Measurements from ENCODE around the gene ARID3B.
"Not testable (repeated sequence)": the region's sequence is repeated elsewhere in the genome, so short reads cannot be mapped to it uniquely, and the experiment has no call there.

ARID3B gene

GRCh38 chr15:74625693-74626092 is 84.7 kb downstream of the ARID3B start:
- DNase-seq = no peak

- no peak for DNase-seq
These were observed 85.3 kb downstream of the ARID3B start for GRCh38 chr15:74626336-74626735.

DNA sequence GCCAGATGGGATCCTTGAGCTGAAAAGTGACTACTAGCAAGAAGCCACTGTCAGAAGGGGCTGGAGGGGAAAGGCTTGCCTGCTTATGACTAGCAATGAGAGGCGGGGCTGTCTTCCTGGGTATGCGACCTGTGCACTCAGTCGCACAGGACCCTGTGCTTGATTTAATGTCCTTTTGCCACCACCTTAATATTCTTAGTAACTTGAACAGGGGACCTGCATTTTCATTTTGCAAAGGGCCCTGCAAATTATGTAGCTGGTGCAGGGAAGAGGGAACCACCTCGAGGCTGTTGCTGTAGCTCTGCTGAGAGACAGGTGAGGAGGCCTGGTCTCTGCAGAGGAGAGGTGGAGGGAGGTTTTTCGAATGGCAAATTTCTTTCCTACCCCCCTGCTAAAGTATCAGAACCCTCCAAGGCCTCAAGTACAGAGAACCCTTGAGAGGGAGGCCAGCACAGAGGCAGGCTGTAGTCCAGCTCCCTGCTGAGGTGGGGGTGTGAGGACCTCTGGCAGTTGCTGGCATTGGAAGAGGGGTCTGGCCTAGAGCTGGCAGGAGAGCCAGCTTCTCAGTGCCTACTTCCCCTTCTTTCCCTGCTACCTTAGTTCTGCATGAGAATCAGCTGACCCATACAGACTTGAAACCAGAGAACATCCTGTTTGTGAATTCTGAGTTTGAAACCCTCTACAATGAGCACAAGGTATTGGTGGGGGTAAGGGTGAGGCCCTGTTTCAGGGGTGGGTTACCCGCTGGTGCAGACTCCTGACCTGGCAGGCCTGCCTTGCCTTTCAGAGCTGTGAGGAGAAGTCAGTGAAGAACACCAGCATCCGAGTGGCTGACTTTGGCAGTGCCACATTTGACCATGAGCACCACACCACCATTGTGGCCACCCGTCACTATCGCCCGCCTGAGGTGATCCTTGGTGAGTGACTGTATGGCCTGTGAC is 86.0 kb downstream of the ARID3B start:
- no peak for DNase-seq

DNA sequence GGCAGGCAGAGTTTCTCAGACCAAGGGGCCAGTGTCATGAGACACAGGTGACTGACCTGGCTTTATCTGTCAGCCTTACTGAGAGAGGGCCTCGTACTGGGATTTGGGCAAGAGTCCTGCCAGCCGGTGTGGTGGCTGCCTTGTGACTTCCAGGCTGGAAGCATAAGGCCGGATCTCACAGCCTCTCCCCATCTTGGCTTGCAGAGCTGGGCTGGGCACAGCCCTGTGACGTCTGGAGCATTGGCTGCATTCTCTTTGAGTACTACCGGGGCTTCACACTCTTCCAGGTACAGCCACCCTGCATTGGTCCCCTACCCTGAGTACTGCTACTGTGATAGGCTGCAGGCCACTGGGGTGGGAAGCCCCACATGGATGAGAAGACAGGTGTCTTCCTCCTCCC is 86.7 kb downstream of the ARID3B start:
- no peak for DNase-seq

- DNase-seq = no peak
These were observed 87.2 kb downstream of the ARID3B start for GRCh38 chr15:74628199-74628598.

GRCh38 chr15:74628949-74629348 is 87.9 kb downstream of the ARID3B start:
- no peak for DNase-seq

- DNase-seq = not testable (repeated sequence)
These were observed 88.7 kb downstream of the ARID3B start for GRCh38 chr15:74629696-74630095.

- no peak for DNase-seq
These were observed 89.5 kb downstream of the ARID3B start for GRCh38 chr15:74630284-74631086.

- DNase-seq = no peak
These were observed 90.0 kb downstream of the ARID3B start for GRCh38 chr15:74631087-74631385.

GRCh38 chr15:74631408-74631807 is 90.4 kb downstream of the ARID3B start:
- no peak for DNase-seq

- peak; percentile 73 for DNase-seq
These were observed 91.0 kb downstream of the ARID3B start for GRCh38 chr15:74631935-74632560.

GRCh38 chr15:74632601-74633000 is 91.6 kb downstream of the ARID3B start:
- DNase-seq = no peak

- DNase-seq = no peak
These were observed 92.8 kb downstream of the ARID3B start for GRCh38 chr15:74633781-74634180.

GRCh38 chr15:74635228-74635627 is 94.2 kb downstream of the ARID3B start:
- peak; percentile 82 for DNase-seq

DNA sequence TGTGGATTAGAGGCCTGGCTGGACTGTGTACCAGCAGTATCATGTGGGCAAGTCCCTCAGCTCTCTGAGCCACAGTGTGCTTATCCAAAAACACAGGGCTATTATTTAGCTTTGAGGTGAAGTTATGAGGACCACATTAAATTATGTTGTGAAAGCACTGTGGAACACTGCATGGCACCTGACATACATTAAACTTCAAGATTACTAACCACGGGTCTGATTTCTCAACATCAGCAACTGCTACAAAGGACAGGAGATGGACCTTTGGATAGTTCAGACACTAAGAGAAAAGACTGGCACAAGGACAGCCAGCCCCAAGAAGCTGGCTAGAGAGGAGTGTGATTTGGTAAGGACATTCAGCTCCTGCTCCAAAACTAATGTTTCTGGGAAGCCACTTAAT is 96.0 kb downstream of the ARID3B start:
- DNase-seq = no peak

GRCh38 chr15:74641151-74641550 is 100.1 kb downstream of the ARID3B start:
- DNase-seq = no peak

DNA sequence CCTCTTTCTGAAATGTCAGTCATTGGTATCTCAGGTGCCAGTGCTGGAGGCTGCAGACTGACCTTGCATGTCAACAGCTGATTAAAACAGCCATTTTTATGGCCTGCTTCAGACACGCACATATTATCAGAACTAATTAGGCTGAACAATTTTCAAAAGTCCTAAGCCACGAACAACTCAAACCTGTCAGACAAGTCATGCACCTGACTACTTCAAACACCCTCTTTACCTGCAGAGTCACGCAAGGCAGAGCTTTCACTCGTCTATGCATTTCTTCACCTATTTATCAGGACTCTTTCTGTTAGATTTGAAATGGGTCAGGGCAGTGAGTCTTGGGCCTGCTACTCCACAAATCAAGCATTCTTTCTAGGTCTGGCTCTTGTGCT is 101.3 kb downstream of the ARID3B start:
- no peak for DNase-seq

GRCh38 chr15:74642734-74643664 is 102.0 kb downstream of the ARID3B start:
- DNase-seq = no peak

- DNase-seq = no peak
These were observed 102.7 kb downstream of the ARID3B start for GRCh38 chr15:74643665-74644204.

DNA sequence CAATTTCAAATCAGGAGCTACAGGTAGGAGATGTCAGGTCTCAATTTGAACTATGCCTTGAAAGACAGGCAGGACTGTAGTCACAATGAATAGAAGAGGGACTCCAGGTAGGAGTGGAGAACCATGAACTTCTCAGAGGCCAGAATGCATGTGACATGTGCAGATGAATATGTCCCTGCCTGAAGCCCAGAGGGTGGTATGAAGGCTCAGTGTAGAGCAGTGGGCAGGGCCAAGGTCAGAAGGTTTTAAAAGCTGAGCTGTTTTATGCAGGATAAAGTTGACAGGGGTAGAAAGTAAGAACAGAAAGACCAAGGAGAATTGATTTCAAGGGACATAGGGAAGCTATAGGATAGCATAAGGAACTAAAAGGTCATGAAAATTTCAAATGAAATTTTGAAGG is 105.5 kb downstream of the ARID3B start:
- no peak for DNase-seq

Data from activated CD4-positive, alpha-beta T cell treated with anti-CD3 and anti-CD28 coated beads for 48 hours (primary cell).